A549 (cell line): Measurements from ENCODE around the gene FAM9B.

Experiments
- CEBPB ChIP-seq, 2 experiments: fragments of >200 bp in 1 of 2; sonication (Bioruptor Twin) in 1 of 2; formaldehyde crosslinking in 1 of 2; IDR thresholded peaks; 2 replicates each; pipeline ENCODE4 v1.6.1; 2012 to 2016
- CTCF ChIP-seq: fragments of >200 bp; sonication (Bioruptor Twin); formaldehyde crosslinking; IDR thresholded peaks from 3 replicates; pipeline ENCODE4 v1.5.1; 2016
- ELK1 ChIP-seq: fragments of 150-350 bp; IDR thresholded peaks from 2 replicates; pipeline ENCODE4 v1.6.1; 2014; ENCODE audit warnings: low read depth, mild to moderate bottlenecking, low read length
- EP300 ChIP-seq, 2 experiments: fragments of >200 bp; sonication (Bioruptor Twin); formaldehyde crosslinking; IDR thresholded peaks; 2 replicates in 1 of 2; 3 replicates in 1 of 2; pipeline ENCODE4 v1.6.1; 2016 to 2017
- HMGXB4 ChIP-seq: fragments of 250-450 bp; sonication (Bioruptor Pico); IDR thresholded peaks from 2 replicates; pipeline ENCODE4 v1.5.0; 2021; ENCODE audit warnings: mild to moderate bottlenecking, moderate library complexity, borderline replicate concordance
- HOXA7 ChIP-seq: fragments of 250-450 bp; sonication (Bioruptor Pico); IDR thresholded peaks from 2 replicates; pipeline ENCODE4 v1.5.0; 2020; ENCODE audit warnings: mild to moderate bottlenecking, moderate library complexity
- JUN ChIP-seq, 2 experiments: fragments of >200 bp; sonication (Bioruptor Twin); formaldehyde crosslinking; IDR thresholded peaks; 2 replicates in 1 of 2; 3 replicates in 1 of 2; pipeline ENCODE4 v1.6.1; 2016 to 2017
- MYC ChIP-seq: IDR thresholded peaks from 2 replicates; pipeline ENCODE4 v1.6.1; 2012; ENCODE audit warnings: mild to moderate bottlenecking, inconsistent platforms, low read length, improper control_type of control experiment, borderline replicate concordance
- POLR2A ChIP-seq: IDR thresholded peaks from 2 replicates; pipeline ENCODE4 v1.6.1; 2012; ENCODE audit warnings: mild to moderate bottlenecking, low read length

- TF ChIP-seq JUN (IDR thresholded peaks at IDR 0.05) (no peak), CTCF (no peak), ELK1 (no peak), MYC (no peak), POLR2A (no peak), CEBPB (IDR thresholded peaks at IDR 0.05) (no peak), HMGXB4 (no peak), HOXA7 (CRISPR knock-in tag) (no peak), EP300 (IDR thresholded peaks at IDR 0.05) (no peak)
Measured at GRCh38 chrX:9050331-9050730, 16.4 kb upstream of the FAM9B start.
